OCI-M1 (cell line): ENCODE data around the gene PSD4.

ENCODE experiments used
- DNase-seq: peaks from one replicate; lab custom pipeline; 2025; lab: John Stamatoyannopoulos, UW

The PSD4 gene

GRCh38 chr2:113207021-113207420 lies 33.2 kb downstream of the PSD4 start:
- no peak for DNase-seq

- DNase-seq = no peak
These were observed 34.6 kb downstream of the PSD4 start for GRCh38 chr2:113208396-113208795.

- DNase-seq = no peak
These were observed 35.4 kb downstream of the PSD4 start for GRCh38 chr2:113209011-113209645.

GRCh38 chr2:113209646-113210171 lies 35.9 kb downstream of the PSD4 start:
- DNase-seq = no peak

- DNase-seq = no peak
These were observed 37.7 kb downstream of the PSD4 start for GRCh38 chr2:113211226-113212105.

GRCh38 chr2:113212245-113213060 lies 38.7 kb downstream of the PSD4 start:
- DNase-seq = no peak

- DNase-seq = no peak
These were observed 39.5 kb downstream of the PSD4 start for GRCh38 chr2:113213061-113213930.

- DNase-seq = no peak
These were observed 40.4 kb downstream of the PSD4 start for GRCh38 chr2:113214141-113214540.

- no peak for DNase-seq
These were observed 41.3 kb downstream of the PSD4 start for GRCh38 chr2:113215056-113215455.

- no peak for DNase-seq
These were observed 42.5 kb downstream of the PSD4 start for GRCh38 chr2:113216321-113216720.

GRCh38 chr2:113216891-113217454 lies 43.2 kb downstream of the PSD4 start:
- DNase-seq = no peak

GRCh38 chr2:113217455-113218282 lies 43.9 kb downstream of the PSD4 start:
- DNase-seq = no peak

GRCh38 chr2:113218283-113219091 lies 44.7 kb downstream of the PSD4 start:
- DNase-seq = no peak

- DNase-seq = no peak
These were observed 45.3 kb downstream of the PSD4 start for GRCh38 chr2:113219092-113219441.

GRCh38 chr2:113219525-113219888 lies 45.7 kb downstream of the PSD4 start:
- DNase-seq = no peak

GRCh38 chr2:113219889-113220641 lies 46.3 kb downstream of the PSD4 start:
- no peak for DNase-seq

- no peak for DNase-seq
These were observed 47.4 kb downstream of the PSD4 start for GRCh38 chr2:113220970-113221708.

- DNase-seq = no peak
These were observed 48.1 kb downstream of the PSD4 start for GRCh38 chr2:113221846-113222245.
